GM18873 (cell line): ENCODE measurements around the gene GNPNAT1.
A peak's percentile ranks its signal among the peaks of the same experiment; 100 is the strongest.
"Not testable (repeated sequence)": the region's sequence is repeated elsewhere in the genome, so short reads cannot be mapped to it uniquely, and the experiment has no call there.

Source experiments
- ATAC-seq: cut with Tn5 transposase; IDR thresholded peaks from one replicate; pipeline ENCODE4 v1.9.1; 2021; ENCODE audit warnings: mild to moderate bottlenecking, moderate library complexity, moderate number of reproducible peaks; ENCODE audit not compliant: unreplicated experiment, low FRiP score

The GNPNAT1 gene

GRCh38 chr14:52730709-52731111 lies 60.7 kb downstream of the GNPNAT1 start:
- no peak for ATAC-seq

GRCh38 chr14:52729925-52730708 lies 61.3 kb downstream of the GNPNAT1 start, which contains the start of gene STYX:
STYX (plus strand) TSS chr14:52730166; CDS start chr14:52730475, 309 bp downstream.
- peak; percentile 90 for ATAC-seq

DNA sequence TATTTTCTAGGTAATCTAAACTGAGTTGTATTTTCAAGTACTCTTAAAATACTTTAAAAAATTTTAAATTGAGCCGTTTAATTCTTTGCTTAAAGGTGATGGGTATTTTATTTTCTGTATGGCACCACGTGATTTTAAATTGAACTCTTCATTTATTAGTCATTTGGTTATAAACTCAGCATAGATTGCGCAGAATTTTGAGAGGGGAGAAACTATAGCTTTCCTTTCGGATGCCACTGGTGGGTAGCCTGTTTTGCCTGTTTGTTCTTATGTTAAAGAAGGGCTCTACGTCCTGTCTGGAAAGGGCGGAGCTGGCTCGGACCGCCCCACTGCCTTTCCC lies 61.9 kb downstream of the GNPNAT1 start:
- ATAC-seq, result no peak

- ATAC-seq, result not testable (repeated sequence)
These were observed 62.4 kb downstream of the GNPNAT1 start for GRCh38 chr14:52729035-52729434.

DNA sequence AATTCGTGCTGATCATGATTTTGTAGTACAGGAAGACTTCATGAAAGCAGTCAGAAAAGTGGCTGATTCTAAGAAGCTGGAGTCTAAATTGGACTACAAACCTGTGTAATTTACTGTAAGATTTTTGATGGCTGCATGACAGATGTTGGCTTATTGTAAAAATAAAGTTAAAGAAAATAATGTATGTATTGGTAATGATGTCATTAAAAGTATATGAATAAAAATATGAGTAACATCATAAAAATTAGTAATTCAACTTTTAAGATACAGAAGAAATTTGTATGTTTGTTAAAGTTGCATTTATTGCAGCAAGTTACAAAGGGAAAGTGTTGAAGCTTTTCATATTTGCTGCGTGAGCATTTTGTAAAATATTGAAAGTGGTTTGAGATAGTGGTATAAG lies 63.9 kb downstream of the GNPNAT1 start:
- not testable (repeated sequence) for ATAC-seq
